D721Med (cell line): Measurements from ENCODE around the gene SLC10A3.

Experiments used
- DNase-seq: peaks from one replicate; pipeline ENCODE4 v3.0.0; 2011; ENCODE audit warnings: low spot score; ENCODE audit not compliant: insufficient read length
- FAIRE-seq: peaks from 2 replicates; lab custom pipeline; 2011; peaks lifted over from hg19 to GRCh38; lab: Jason Lieb, UNC
- CTCF ChIP-seq: IDR thresholded peaks from 2 replicates; pipeline ENCODE4 v1.5.1; 2012; ENCODE audit warnings: mild to moderate bottlenecking, control low read depth; ENCODE audit not compliant: insufficient read depth; ENCODE audit errors: missing control alignments

Gene SLC10A3

GRCh38 chrX:154468217-154468616 lies 22.2 kb downstream of the SLC10A3 start:
- DNase-seq (no peak), FAIRE-seq (no peak)
- TF ChIP-seq CTCF, result no peak

DNA sequence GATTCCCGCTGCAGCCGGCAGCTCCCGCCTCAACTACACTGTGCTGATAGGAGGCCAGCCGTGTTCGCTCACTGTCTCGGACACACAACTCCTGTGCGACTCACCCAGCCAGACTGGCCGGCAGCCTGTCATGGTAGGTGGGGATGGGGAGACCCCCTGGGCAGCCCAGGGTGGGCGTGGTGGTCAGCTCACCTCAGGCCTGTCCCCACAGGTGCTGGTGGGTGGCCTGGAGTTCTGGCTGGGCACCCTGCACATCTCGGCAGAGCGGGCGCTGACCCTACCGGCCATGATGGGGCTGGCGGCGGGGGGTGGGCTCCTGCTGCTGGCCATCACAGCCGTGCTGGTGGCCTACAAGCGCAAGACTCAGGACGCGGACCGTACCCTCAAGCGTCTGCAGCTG lies 22.9 kb downstream of the SLC10A3 start:
- no peak for FAIRE-seq
- no peak for DNase-seq
- TF ChIP-seq CTCF, result no peak

DNA sequence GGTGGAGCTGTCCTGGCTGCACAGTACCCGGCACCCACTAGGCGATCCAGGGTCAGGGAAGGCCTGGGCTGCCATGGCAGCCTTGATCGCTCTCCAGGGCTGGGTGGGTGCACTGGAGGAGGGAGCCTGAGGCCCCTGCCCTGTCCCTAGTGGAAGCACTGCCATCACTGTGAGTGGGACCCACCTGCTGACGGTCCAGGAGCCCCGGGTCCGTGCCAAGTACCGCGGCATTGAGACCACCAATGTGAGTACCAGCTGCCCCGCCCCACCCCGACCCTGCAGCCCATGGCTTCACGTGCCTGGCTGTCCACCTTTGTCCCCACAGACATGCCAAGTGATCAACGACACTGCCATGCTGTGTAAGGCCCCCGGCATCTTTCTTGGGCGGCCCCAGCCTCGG lies 23.5 kb downstream of the SLC10A3 start:
- TF ChIP-seq CTCF, result no peak
- FAIRE-seq (no peak), DNase-seq (no peak)

DNA sequence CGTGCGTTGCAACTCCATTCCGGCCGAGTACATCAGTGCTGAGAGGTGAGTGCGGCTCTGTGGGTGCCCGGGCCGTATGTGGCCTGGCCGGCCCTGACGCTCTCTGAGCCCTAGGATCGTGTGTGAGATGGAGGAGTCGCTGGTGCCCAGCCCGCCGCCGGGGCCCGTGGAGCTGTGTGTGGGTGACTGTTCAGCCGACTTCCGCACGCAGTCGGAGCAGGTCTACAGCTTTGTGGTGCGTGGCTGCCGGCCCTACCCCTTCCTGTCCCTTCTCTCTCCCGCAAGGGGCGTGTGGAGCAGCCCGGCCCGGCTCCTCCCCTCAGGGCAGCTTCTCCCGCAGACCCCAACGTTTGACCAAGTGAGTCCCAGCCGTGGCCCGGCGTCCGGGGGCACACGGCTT lies 24.4 kb downstream of the SLC10A3 start:
- TF ChIP-seq CTCF, result no peak
- DNase-seq (no peak), FAIRE-seq (no peak)

GRCh38 chrX:154465601-154466000 lies 24.8 kb downstream of the SLC10A3 start:
- no peak for DNase-seq
- no peak for FAIRE-seq
- no peak for TF ChIP-seq CTCF

GRCh38 chrX:154464806-154465365 lies 25.5 kb downstream of the SLC10A3 start:
- no peak for TF ChIP-seq CTCF
- FAIRE-seq (no peak), DNase-seq (no peak)

GRCh38 chrX:154463611-154464220 lies 26.7 kb downstream of the SLC10A3 start:
- FAIRE-seq (no peak), DNase-seq (no peak)
- no peak for TF ChIP-seq CTCF
